K562 (cell line): ENCODE results near the gene LTA. TPM values are rescaled to one million over a fixed set of nuclear protein-coding genes. Genes with fewer than 3 reads are reported as not detected.
A peak's percentile ranks its signal among the peaks of the same experiment; 100 is the strongest.

Source experiments
- BCL6 ChIP-seq: fragments of 250-450 bp; sonication (Bioruptor Pico); IDR thresholded peaks from 2 replicates; pipeline ENCODE4 v1.4.0; 2020
- CBFA2T3 ChIP-seq: fragments of 450-650 bp; IDR thresholded peaks from 2 replicates; pipeline ENCODE4 v1.6.1; 2017
- ELF2 ChIP-seq: fragments of 250-450 bp; sonication (Bioruptor Pico); IDR thresholded peaks from 2 replicates; pipeline ENCODE4 v1.5.0; 2021; ENCODE audit warnings: mild to moderate bottlenecking
- EWSR1 ChIP-seq: fragments of 450-650 bp; IDR thresholded peaks from 2 replicates; pipeline ENCODE4 v1.6.1; 2018; ENCODE audit warnings: borderline replicate concordance, mild to moderate bottlenecking, low read depth, moderate library complexity; ENCODE audit not compliant: partially characterized antibody
- HSF4 ChIP-seq: fragments of 250-450 bp; sonication (Bioruptor Pico); IDR thresholded peaks from 2 replicates; pipeline ENCODE4 v2.1.2; 2022; ENCODE audit warnings: mild to moderate bottlenecking, moderate library complexity, borderline replicate concordance
- MLX ChIP-seq, 2 experiments: fragments of 450-650 bp in 1 of 2; sonication (generic) in 1 of 2; formaldehyde crosslinking; conservative IDR thresholded peaks; 2 replicates each; pipeline versions ENCODE4 v1.4.0 to v1.8.1; 2020 to 2022; ENCODE audit warnings: mild to moderate bottlenecking in 1 of 2, missing genetic modification reagents in 1 of 2
- MTA3 ChIP-seq: fragments of 450-650 bp; formaldehyde crosslinking; IDR thresholded peaks from 2 replicates; pipeline ENCODE4 v1.6.1; 2017; ENCODE audit warnings: mild to moderate bottlenecking, borderline replicate concordance
- NCOA2 ChIP-seq, 2 experiments: fragments of 450-650 bp; IDR thresholded peaks; 2 replicates each; pipeline ENCODE4 v1.6.1; 2018; ENCODE audit warnings: mild to moderate bottlenecking in 2 of 2, moderate library complexity in 1 of 2; ENCODE audit not compliant: partially characterized antibody in 2 of 2
- NR1H2 ChIP-seq: sonication (generic); formaldehyde crosslinking; IDR thresholded peaks from 2 replicates; pipeline ENCODE4 v1.4.0; 2020; ENCODE audit warnings: mild to moderate bottlenecking, missing genetic modification reagents
- SLC30A9 ChIP-seq: fragments of 250-450 bp; sonication (Bioruptor Pico); IDR thresholded peaks from 2 replicates; pipeline ENCODE4 v1.8.0; 2022; ENCODE audit warnings: mild to moderate bottlenecking, moderate library complexity
- TBP ChIP-seq: optimal IDR thresholded peaks from 2 replicates; pipeline ENCODE3; 2011; ENCODE audit warnings: low read depth, low read length, improper control_type of control experiment
- ZNF561 ChIP-seq: fragments of 450-650 bp; formaldehyde crosslinking; conservative IDR thresholded peaks from 2 replicates; pipeline ENCODE4 v1.4.0; 2020; ENCODE audit warnings: mild to moderate bottlenecking, moderate library complexity
- ZNF644 ChIP-seq: fragments of 200-800 bp; sonication (Bioruptor generic); IDR thresholded peaks from 2 replicates; pipeline ENCODE4 v1.6.1; 2016; ENCODE audit warnings: low read depth, missing genetic modification characterization, missing compliant biosample characterization
- polyA plus RNA-seq, 8 experiments: library from polyadenylated mRNA; depleted of rRNA in 4 of 8; stranded (reverse) in 5 of 8; unstranded in 3 of 8; fragments of >200 nt; fragmentation: Nextera tagmentation in 2 of 8; fragmentation: Illumina TruSeq in 1 of 8; extraction: Ambion mirVana in 2 of 8; extraction: Trizol in 1 of 8; gene quantifications; 2 replicates each; pipeline versions ENCODE4 v1.2.1 to v1.2.3, GENCODE V29; 2011 to 2014; ENCODE audit warnings: inconsistent platforms in 1 of 8, missing spikeins in 1 of 8
- total RNA-seq, 7 experiments: library from RNA; depleted of rRNA in 6 of 7; stranded (reverse); fragments of >200 nt in 6 of 7; fragmentation: Illumina TruSeq in 2 of 7; extraction: Trizol in 2 of 7; gene quantifications; 2 replicates each; pipeline versions ENCODE4 v1.2.1 to v1.2.3, GENCODE V29; 2011 to 2021; ENCODE audit warnings: low replicate concordance in 1 of 7
- TF ChIP-seq, protein P1 (sequence below): sonication (generic); formaldehyde crosslinking; IDR thresholded peaks from 2 replicates; pipeline ENCODE4 v1.8.0; 2022; ENCODE audit warnings: missing genetic modification reagents, mild to moderate bottlenecking, borderline replicate concordance
- TF ChIP-seq, protein P2 (sequence below): fragments of 150-350 bp; conservative IDR thresholded peaks from 2 replicates; pipeline ENCODE4 v1.6.1; 2014; ENCODE audit warnings: low read length

The LTA gene
- total and polyA plus RNA-seq, 9 of the 15 experiments (the other 6 are each of a cell fraction or from before 2014, with no cell fraction given), result 0.80 TPM; not detected in 8

DNA sequence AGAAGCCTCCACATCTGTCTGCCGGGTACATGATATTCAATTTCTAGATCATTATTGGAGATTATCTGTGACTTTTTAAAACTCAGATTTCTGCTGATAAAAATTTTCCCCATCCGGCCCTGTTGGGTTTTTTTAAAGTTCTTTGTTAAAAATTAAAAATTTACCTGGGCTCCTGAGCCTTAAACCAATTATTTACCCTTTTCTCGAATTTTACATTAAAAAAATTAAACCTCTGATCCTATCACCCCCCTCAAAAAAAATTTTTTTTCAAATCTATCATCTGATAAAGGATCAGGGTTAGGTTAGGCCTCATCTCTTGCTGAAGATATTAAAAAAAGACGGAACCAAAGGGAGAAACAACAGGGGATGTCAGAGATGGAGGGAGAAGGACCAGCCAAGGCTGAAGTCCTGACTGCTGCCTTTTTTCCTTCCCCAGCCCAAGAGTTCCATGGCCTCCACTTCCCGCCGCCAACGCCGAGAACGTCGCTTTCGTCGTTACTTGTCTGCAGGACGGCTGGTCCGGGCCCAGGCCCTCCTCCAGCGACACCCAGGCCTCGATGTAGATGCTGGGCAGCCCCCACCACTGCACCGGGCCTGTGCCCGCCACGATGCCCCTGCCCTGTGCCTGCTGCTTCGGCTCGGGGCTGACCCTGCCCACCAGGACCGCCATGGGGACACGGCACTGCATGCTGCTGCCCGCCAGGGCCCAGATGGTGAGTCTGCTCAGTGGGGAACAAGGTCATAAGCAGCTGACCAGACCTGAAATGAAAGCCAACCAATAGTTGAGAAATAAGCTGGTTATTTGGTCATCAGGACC, 24.2 kb upstream of the LTA start (continued):
- TF ChIP-seq NR1H2 (CRISPR knock-in tag) (0 out of 2 replicates have a peak, but pooled peaks have one; percentile 44), EWSR1 (no peak), SLC30A9 (CRISPR knock-in tag) (no peak), ZNF561 (CRISPR knock-in tag) (no peak), ZNF644 (0 out of 2 replicates have a peak, but pooled peaks have one; percentile 70), ELF2 (0 out of 2 replicates have a peak, but pooled peaks have one; percentile 11), BCL6 (CRISPR knock-in tag) (no peak), TBP (no peak), NCOA2 (IDR thresholded peaks at IDR 0.05; ENCODE audit: partially characterized antibody in 2 of 2) (no peak), MLX (CRISPR knock-in tag; conservative IDR thresholded peaks at IDR 0.05) (no peak), CBFA2T3 (no peak), MTA3 (no peak; the same call in none of the 2 replicates), HSF4 (CRISPR knock-in tag) (no peak)
- TF ChIP-seq, protein P1, sequence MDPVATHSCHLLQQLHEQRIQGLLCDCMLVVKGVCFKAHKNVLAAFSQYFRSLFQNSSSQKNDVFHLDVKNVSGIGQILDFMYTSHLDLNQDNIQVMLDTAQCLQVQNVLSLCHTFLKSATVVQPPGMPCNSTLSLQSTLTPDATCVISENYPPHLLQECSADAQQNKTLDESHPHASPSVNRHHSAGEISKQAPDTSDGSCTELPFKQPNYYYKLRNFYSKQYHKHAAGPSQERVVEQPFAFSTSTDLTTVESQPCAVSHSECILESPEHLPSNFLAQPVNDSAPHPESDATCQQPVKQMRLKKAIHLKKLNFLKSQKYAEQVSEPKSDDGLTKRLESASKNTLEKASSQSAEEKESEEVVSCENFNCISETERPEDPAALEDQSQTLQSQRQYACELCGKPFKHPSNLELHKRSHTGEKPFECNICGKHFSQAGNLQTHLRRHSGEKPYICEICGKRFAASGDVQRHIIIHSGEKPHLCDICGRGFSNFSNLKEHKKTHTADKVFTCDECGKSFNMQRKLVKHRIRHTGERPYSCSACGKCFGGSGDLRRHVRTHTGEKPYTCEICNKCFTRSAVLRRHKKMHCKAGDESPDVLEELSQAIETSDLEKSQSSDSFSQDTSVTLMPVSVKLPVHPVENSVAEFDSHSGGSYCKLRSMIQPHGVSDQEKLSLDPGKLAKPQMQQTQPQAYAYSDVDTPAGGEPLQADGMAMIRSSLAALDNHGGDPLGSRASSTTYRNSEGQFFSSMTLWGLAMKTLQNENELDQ (CRISPR knock-in tag), result no peak
- TF ChIP-seq, protein P2, sequence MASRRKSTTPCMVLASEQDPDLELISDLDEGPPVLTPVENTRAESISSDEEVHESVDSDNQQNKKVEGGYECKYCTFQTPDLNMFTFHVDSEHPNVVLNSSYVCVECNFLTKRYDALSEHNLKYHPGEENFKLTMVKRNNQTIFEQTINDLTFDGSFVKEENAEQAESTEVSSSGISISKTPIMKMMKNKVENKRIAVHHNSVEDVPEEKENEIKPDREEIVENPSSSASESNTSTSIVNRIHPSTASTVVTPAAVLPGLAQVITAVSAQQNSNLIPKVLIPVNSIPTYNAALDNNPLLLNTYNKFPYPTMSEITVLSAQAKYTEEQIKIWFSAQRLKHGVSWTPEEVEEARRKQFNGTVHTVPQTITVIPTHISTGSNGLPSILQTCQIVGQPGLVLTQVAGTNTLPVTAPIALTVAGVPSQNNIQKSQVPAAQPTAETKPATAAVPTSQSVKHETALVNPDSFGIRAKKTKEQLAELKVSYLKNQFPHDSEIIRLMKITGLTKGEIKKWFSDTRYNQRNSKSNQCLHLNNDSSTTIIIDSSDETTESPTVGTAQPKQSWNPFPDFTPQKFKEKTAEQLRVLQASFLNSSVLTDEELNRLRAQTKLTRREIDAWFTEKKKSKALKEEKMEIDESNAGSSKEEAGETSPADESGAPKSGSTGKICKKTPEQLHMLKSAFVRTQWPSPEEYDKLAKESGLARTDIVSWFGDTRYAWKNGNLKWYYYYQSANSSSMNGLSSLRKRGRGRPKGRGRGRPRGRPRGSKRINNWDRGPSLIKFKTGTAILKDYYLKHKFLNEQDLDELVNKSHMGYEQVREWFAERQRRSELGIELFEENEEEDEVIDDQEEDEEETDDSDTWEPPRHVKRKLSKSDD, result 0 out of 2 replicates have a peak, but pooled peaks have one; percentile 7
